Neural progenitor cell (in vitro differentiated cells): ENCODE results near the gene DEK. TPM values are rescaled to one million over a fixed set of nuclear protein-coding genes. Genes with fewer than 3 reads are reported as not detected.
A peak's percentile ranks its signal among the peaks of the same experiment; 100 is the strongest.

Experiments used
- DNase-seq: peaks from one replicate; pipeline ENCODE4 v3.0.0-alpha.2; 2016; ENCODE audit warnings: low spot score
- H2AFZ ChIP-seq: fragments of 200-600 bp; sonication (generic); replicated peaks from 2 replicates; pipeline ENCODE4 v1.6.1; 2016; ENCODE audit warnings: antibody characterized with exemption
- H3F3A ChIP-seq: fragments of 200-600 bp; sonication (generic); 2 replicates; pipeline ENCODE4 v1.6.1; 2016; ENCODE audit warnings: antibody characterized with exemption, low read depth
- H3K27ac ChIP-seq: fragments of 200-600 bp; sonication (generic); 2 replicates; pipeline ENCODE4 v1.5.1; 2016; ENCODE audit warnings: mild to moderate bottlenecking
- H3K27me3 ChIP-seq: fragments of 200-600 bp; sonication (generic); 2 replicates; pipeline ENCODE4 v1.6.1; 2016; ENCODE audit warnings: mild to moderate bottlenecking, moderate library complexity
- H3K36me3 ChIP-seq: fragments of 200-600 bp; sonication (generic); 2 replicates; pipeline ENCODE4 v1.5.1; 2016
- H3K4me1 ChIP-seq: fragments of 200-600 bp; sonication (generic); 2 replicates; pipeline ENCODE4 v1.6.1; 2016; ENCODE audit warnings: mixed run types
- H3K4me2 ChIP-seq: fragments of 200-600 bp; sonication (generic); 2 replicates; pipeline ENCODE4 v1.6.1; 2016
- H3K4me3 ChIP-seq: fragments of 200-600 bp; sonication (generic); 2 replicates; pipeline ENCODE4 v1.5.1; 2016
- H3K79me2 ChIP-seq: fragments of 200-600 bp; sonication (generic); 2 replicates; pipeline ENCODE4 v1.6.1; 2016; ENCODE audit warnings: low read depth
- H3K9ac ChIP-seq: fragments of 200-600 bp; sonication (generic); 2 replicates; pipeline ENCODE4 v1.6.1; 2016
- H3K9me3 ChIP-seq: fragments of 200-600 bp; sonication (generic); 2 replicates; pipeline ENCODE4 v1.5.1; 2016; ENCODE audit warnings: low read depth
- H4K20me1 ChIP-seq: fragments of 200-600 bp; sonication (generic); 2 replicates; pipeline ENCODE4 v1.6.1; 2016; ENCODE audit warnings: low read depth
- H3K27ac Mint-ChIP-seq: 3 replicates; pipeline ENCODE4 v1.8.0; 2021; ENCODE audit warnings: mixed read lengths
- H3K27me3 Mint-ChIP-seq: 2 replicates; pipeline ENCODE4 v1.8.0; 2022; ENCODE audit warnings: low read depth, mild to moderate bottlenecking, inconsistent platforms, moderate library complexity, mixed read lengths; ENCODE audit not compliant: insufficient read depth
- H3K36me3 Mint-ChIP-seq: 3 replicates; pipeline ENCODE4 v1.8.0; 2021; ENCODE audit warnings: mixed read lengths
- H3K4me1 Mint-ChIP-seq: 3 replicates; pipeline ENCODE4 v1.8.0; 2021; ENCODE audit warnings: mixed read lengths
- H3K4me3 Mint-ChIP-seq: 3 replicates; pipeline ENCODE4 v1.8.0; 2021; ENCODE audit warnings: mild to moderate bottlenecking, moderate library complexity, mixed read lengths
- H3K9me3 Mint-ChIP-seq: 3 replicates; pipeline ENCODE4 v1.8.0; 2020; ENCODE audit warnings: mixed read lengths
- EZH2 ChIP-seq: fragments of 200-600 bp; sonication (generic); IDR thresholded peaks from 2 replicates; pipeline ENCODE4 v1.6.1; 2017; ENCODE audit warnings: antibody characterized with exemption, mild to moderate bottlenecking, moderate library complexity
- EZH2phosphoT487 ChIP-seq: fragments of 200-600 bp; sonication (generic); IDR thresholded peaks from 2 replicates; pipeline ENCODE4 v1.6.1; 2017; ENCODE audit warnings: antibody characterized with exemption
- total RNA-seq: library from RNA; depleted of rRNA; stranded (reverse); fragments of >200 nt; gene quantifications from 2 replicates; pipeline ENCODE4 v1.2.3, GENCODE V29; 2015; ENCODE audit warnings: low replicate concordance
- TF ChIP-seq, protein P1 (sequence below): fragments of 200-600 bp; sonication (generic); IDR thresholded peaks from 2 replicates; pipeline ENCODE4 v1.5.1; 2017; ENCODE audit warnings: antibody characterized with exemption, mild to moderate bottlenecking

DEK gene
- total RNA-seq, 1 donor from 2014 or later, result 501 TPM

DNA sequence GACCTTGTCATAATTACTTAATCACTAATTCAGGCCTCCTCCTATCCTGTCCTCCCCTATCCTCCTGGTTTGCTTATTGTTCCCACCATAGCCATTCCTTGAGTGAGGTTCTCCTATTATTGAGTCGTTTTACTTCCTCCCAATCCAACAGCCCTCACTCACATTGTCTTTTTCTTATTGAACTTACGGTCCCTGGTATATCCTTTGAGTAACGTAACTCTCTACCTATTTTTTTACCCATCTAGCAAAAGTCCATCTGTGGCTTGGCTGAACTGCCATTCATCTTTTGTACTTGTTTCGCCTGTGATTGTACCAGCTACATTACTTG is 43.1 kb downstream of the DEK start:
- Histone ChIP-seq H3K4me3 (no peak overlapping the region), H4K20me1 (peaks cover 14% of the 10 kb centered on the region), H3K9me3 (no peaks in the 10 kb centered on the region), H3K36me3 (peaks cover 32% of the 10 kb centered on the region), H3K4me2 (no peak overlapping the region), H3K4me1 (no peaks in the 10 kb centered on the region), H3K27me3 (no peaks in the 10 kb centered on the region), H2AFZ (no peak overlapping the region), H3F3A (peaks cover 70% of the 10 kb centered on the region), H3K9ac (no peak overlapping the region), H3K79me2 (peaks cover 16% of the 10 kb centered on the region), H3K27ac (peak overlapping the region; percentile 50)
- DNase-seq, result no peak
- TF ChIP-seq EZH2phosphoT487 (no peak), EZH2 (no peak)
- TF ChIP-seq, protein P1, sequence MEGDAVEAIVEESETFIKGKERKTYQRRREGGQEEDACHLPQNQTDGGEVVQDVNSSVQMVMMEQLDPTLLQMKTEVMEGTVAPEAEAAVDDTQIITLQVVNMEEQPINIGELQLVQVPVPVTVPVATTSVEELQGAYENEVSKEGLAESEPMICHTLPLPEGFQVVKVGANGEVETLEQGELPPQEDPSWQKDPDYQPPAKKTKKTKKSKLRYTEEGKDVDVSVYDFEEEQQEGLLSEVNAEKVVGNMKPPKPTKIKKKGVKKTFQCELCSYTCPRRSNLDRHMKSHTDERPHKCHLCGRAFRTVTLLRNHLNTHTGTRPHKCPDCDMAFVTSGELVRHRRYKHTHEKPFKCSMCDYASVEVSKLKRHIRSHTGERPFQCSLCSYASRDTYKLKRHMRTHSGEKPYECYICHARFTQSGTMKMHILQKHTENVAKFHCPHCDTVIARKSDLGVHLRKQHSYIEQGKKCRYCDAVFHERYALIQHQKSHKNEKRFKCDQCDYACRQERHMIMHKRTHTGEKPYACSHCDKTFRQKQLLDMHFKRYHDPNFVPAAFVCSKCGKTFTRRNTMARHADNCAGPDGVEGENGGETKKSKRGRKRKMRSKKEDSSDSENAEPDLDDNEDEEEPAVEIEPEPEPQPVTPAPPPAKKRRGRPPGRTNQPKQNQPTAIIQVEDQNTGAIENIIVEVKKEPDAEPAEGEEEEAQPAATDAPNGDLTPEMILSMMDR, result no peak
- Mint-ChIP-seq H3K4me1 (no peaks in the 10 kb centered on the region), H3K27ac (peak overlapping the region; percentile 64), H3K4me3 (no peak overlapping the region), H3K36me3 (peaks cover 32% of the 10 kb centered on the region), H3K9me3 (no peaks in the 10 kb centered on the region), H3K27me3 (peaks cover 4% of the 10 kb centered on the region)

DNA sequence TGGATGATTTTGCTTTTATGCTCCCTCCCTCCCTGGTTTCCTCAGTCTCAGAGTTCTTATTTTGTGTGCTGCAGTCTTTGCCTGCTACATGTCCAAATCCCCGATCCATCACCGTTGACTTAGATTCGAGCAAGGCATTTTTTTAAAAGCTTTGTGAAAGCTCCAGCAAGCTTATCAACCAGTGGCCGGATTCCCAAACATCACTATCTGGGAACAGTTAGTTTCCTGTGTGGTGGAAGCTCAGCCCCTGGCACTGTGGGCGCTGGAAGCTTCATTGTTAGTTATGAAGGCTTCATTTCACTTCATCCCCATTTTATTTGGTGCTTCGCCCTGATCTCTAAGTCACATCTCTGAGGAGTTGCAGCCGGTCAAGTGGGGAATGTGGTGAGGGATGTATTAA is 44.7 kb downstream of the DEK start:
- Histone ChIP-seq H3K4me3 (no peak overlapping the region), H3F3A (peaks cover 54% of the 10 kb centered on the region), H3K4me1 (no peaks in the 10 kb centered on the region), H3K79me2 (peaks cover 4% of the 10 kb centered on the region), H3K4me2 (no peak overlapping the region), H2AFZ (no peak overlapping the region), H3K27me3 (no peaks in the 10 kb centered on the region), H4K20me1 (peaks cover 4% of the 10 kb centered on the region), H3K9me3 (no peaks in the 10 kb centered on the region), H3K36me3 (peaks cover 15% of the 10 kb centered on the region), H3K9ac (no peak overlapping the region), H3K27ac (peak overlapping the region; percentile 65)
- Mint-ChIP-seq H3K27me3 (peaks cover 4% of the 10 kb centered on the region), H3K27ac (peak overlapping the region; percentile 38), H3K36me3 (peaks cover 34% of the 10 kb centered on the region), H3K9me3 (no peaks in the 10 kb centered on the region), H3K4me1 (no peaks in the 10 kb centered on the region), H3K4me3 (no peak overlapping the region)
- no peak for DNase-seq
- no peak for TF ChIP-seq EZH2
- no peak for TF ChIP-seq EZH2phosphoT487
- TF ChIP-seq, protein P1, result no peak

DNA sequence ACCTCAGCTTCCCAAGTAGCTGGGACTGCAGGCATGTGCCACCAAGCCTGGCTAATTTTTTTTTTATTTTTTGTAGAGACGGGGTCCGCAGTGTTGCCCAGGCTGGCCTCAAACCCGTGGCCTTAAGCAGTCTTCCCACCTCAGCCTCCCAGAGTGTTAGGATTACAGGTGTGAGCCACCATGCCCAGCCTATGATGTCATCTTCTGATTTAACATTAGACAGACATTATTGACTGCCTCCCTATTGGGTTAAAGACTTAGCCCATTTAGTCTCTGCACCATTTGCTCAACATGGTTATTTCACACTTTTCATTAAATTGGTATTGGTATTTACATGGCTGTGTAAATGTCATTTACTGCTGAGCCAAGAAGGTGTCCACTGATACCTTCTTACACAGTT is 46.1 kb downstream of the DEK start:
- DNase-seq, result no peak
- Histone ChIP-seq H3K79me2 (no peaks in the 10 kb centered on the region), H3F3A (peaks cover 40% of the 10 kb centered on the region), H4K20me1 (no peaks in the 10 kb centered on the region), H3K9ac (no peak overlapping the region), H3K36me3 (peaks cover 5% of the 10 kb centered on the region), H3K4me2 (no peak overlapping the region), H3K4me1 (no peaks in the 10 kb centered on the region), H3K27me3 (no peaks in the 10 kb centered on the region), H2AFZ (no peak overlapping the region), H3K27ac (no peak overlapping the region), H3K9me3 (no peaks in the 10 kb centered on the region), H3K4me3 (no peak overlapping the region)
- Mint-ChIP-seq H3K9me3 (no peaks in the 10 kb centered on the region), H3K36me3 (peaks cover 39% of the 10 kb centered on the region), H3K27me3 (peaks cover 4% of the 10 kb centered on the region), H3K4me3 (no peak overlapping the region), H3K4me1 (no peaks in the 10 kb centered on the region), H3K27ac (no peak overlapping the region)
- TF ChIP-seq, protein P1, result no peak
- TF ChIP-seq EZH2 (no peak), EZH2phosphoT487 (no peak)

DNA sequence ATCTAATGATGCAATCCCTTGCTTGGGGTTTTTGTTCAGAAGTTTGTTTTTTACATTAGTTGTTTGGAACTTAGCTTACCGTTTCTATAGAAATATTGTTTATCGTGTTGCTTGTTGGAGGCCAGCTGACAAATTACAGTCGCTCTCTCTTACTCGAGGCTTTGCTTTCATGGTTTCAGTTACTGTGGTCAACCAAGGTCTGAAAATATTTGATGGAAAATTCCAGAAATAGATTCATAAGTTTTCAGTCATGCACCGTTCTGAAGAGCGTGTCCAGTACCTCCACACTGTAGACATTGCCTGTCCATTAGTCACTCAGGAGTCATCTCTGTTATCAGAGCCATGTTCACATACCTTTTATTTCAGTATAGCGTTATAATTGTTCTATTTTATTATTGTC is 47.9 kb downstream of the DEK start:
- Histone ChIP-seq H3K27ac (no peak overlapping the region), H3K4me1 (no peaks in the 10 kb centered on the region), H3K79me2 (no peaks in the 10 kb centered on the region), H2AFZ (no peak overlapping the region), H3K9me3 (no peaks in the 10 kb centered on the region), H4K20me1 (no peaks in the 10 kb centered on the region), H3K4me3 (no peak overlapping the region), H3F3A (peaks cover 22% of the 10 kb centered on the region), H3K9ac (no peak overlapping the region), H3K4me2 (no peak overlapping the region), H3K36me3 (peaks cover 2% of the 10 kb centered on the region), H3K27me3 (no peaks in the 10 kb centered on the region)
- TF ChIP-seq EZH2phosphoT487 (no peak), EZH2 (no peak)
- TF ChIP-seq, protein P1, result no peak
- no peaks in the 10 kb centered on the region for H3K9me3 Mint-ChIP-seq
- peaks cover 6% of the 10 kb centered on the region for H3K27me3 Mint-ChIP-seq
- H3K27ac Mint-ChIP-seq, result no peak overlapping the region
- no peak overlapping the region for H3K4me3 Mint-ChIP-seq
- no peak for DNase-seq
- no peaks in the 10 kb centered on the region for H3K4me1 Mint-ChIP-seq
- H3K36me3 Mint-ChIP-seq, result peaks cover 34% of the 10 kb centered on the region
